DND-41 (cell line): ENCODE results near the gene C17orf114.

Experiments used
- CTCF ChIP-seq: IDR thresholded peaks from 2 replicates; pipeline ENCODE4 v1.5.1; 2012; ENCODE audit warnings: borderline replicate concordance, low read length, moderate library complexity, mild to moderate bottlenecking; ENCODE audit not compliant: poor library complexity, severe bottlenecking; ENCODE audit errors: extremely low read depth
- EZH2 ChIP-seq: IDR thresholded peaks from 3 replicates; pipeline ENCODE4 v1.6.1; 2012; ENCODE audit warnings: borderline replicate concordance, low read depth, mild to moderate bottlenecking, moderate library complexity, low read length, inconsistent platforms; ENCODE audit not compliant: severe bottlenecking

- TF ChIP-seq CTCF (no peak), EZH2 (no peak)
Observed at GRCh38 chr17:4842376-4842775, 40.2 kb upstream of the C17orf114 start.
